Activated B cell treated with CpG ODN at 0.5 μM for 24 hours (primary cell): ENCODE data around the gene FSD2. TPM values are rescaled to one million over a fixed set of nuclear protein-coding genes. Genes with fewer than 3 reads are reported as not detected.
A peak's percentile ranks its signal among the peaks of the same experiment; 100 is the strongest.
"Not testable (repeated sequence)": the region's sequence is repeated elsewhere in the genome, so short reads cannot be mapped to it uniquely, and the experiment has no call there.

Experiments
- ATAC-seq: fragments of 200-7000 bp; cut with Tn5 transposase; one replicate; pipeline ENCODE4 v1.10.0; 2021; ENCODE audit warnings: low read depth, mild to moderate bottlenecking, moderate library complexity
- CTCF ChIA-PET: fragments of 350-600 bp; sonication (Branson Sonifier 250); formaldehyde crosslinking; loops from one replicate; lab custom pipeline; 2021; ENCODE audit warnings: antibody characterized with exemption; lab: Charles Lee
- POLR2A ChIA-PET: fragments of 350-600 bp; sonication (Branson Sonifier 250); formaldehyde crosslinking; loops from one replicate; lab custom pipeline; 2021; ENCODE audit warnings: antibody characterized with exemption; lab: Charles Lee
- DNase-seq: peaks from one replicate; pipeline ENCODE4 v3.0.0; 2022
- H3K27ac Mint-ChIP-seq: one replicate; pipeline ENCODE4 v1.8.0; 2020; ENCODE audit warnings: mixed read lengths
- H3K27me3 Mint-ChIP-seq: one replicate; pipeline ENCODE4 v1.8.0; 2021; ENCODE audit warnings: mixed read lengths
- H3K36me3 Mint-ChIP-seq: one replicate; pipeline ENCODE4 v1.8.0; 2021; ENCODE audit warnings: low read depth, mixed read lengths
- H3K4me1 Mint-ChIP-seq: one replicate; pipeline ENCODE4 v1.8.0; 2021; ENCODE audit warnings: mixed read lengths
- H3K4me3 Mint-ChIP-seq: one replicate; pipeline ENCODE4 v1.8.0; 2020; ENCODE audit warnings: mild to moderate bottlenecking, mixed read lengths
- H3K9me3 Mint-ChIP-seq: one replicate; pipeline ENCODE4 v1.8.0; 2020; ENCODE audit warnings: mixed read lengths
- intact Hi-C: fragments of 100-400 bp; cut with micrococcal nuclease; formaldehyde crosslinking; loops from one replicate; pipeline ENCODE4 v1.15.1; 2024
- total RNA-seq: library from RNA; stranded (reverse); gene quantifications from 2 replicates; pipeline ENCODE4 v1.2.3, GENCODE V29; 2022
- TF ChIP-seq, protein P1 (sequence below): fragments of 200-600 bp; IDR thresholded peaks from one replicate; pipeline ENCODE4 v1.8.0; 2022; ENCODE audit warnings: antibody characterized with exemption, mild to moderate bottlenecking

The FSD2 gene
- total RNA-seq, 1 donor from 2014 or later = not detected

DNA sequence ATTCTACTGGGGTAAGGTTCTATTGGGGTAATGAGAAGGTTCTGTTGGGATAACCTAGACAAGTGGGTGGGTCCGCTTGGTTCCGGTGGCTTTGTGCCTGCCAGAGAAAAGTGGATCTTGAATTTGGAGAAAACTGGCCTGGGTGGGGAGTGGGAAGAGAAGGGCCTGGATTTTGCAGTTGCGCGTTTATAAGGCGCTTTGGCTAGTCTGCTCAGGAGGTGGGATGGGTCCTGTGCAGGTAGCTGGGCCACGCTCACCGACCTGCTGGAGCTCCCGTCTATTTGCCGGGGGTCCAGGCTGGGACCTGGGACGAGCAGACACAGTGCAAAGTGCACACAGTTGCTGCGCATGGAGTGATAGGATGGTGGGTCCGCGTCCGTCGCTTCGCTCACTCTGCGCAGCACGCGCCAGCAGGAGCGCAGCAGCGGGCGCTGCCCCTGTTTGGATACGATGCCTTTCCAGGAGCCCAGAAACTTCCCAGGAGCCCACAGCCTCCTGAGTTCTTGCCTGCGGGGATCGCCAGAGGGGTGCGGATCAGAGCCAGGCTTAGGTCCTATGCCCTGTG lies 94.9 kb downstream of the FSD2 start:
- POLR2A ChIA-PET = no interaction called here
- H3K4me3 Mint-ChIP-seq = peak overlapping the region; percentile 5

DNA sequence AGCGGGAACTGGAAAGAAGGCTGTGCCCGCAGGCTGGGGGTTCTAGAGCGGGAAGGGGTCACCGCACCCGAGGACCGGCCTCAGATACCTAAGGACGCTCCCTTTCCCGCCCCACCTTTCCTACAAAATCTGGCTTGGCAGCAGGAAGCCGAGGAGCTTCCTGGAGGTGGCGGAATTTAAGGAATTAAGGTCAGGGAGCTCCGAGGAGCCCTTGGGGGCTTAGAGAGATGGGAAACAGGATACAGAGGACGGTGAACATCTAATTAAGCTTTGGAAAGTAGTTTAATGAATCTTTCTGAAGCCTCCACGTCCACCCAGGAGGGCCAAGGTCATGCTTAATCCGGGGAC lies 95.7 kb downstream of the FSD2 start:
- Mint-ChIP-seq H3K27me3 (peaks cover 29% of the 10 kb centered on the region), H3K27ac (no peak overlapping the region), H3K36me3 (no peaks in the 10 kb centered on the region), H3K4me1 (no peaks in the 10 kb centered on the region), H3K4me3 (peak overlapping the region; percentile 44), H3K9me3 (no peaks in the 10 kb centered on the region)
- DNase-seq (no peak), ATAC-seq (no peak)
- TF ChIP-seq, protein P1, sequence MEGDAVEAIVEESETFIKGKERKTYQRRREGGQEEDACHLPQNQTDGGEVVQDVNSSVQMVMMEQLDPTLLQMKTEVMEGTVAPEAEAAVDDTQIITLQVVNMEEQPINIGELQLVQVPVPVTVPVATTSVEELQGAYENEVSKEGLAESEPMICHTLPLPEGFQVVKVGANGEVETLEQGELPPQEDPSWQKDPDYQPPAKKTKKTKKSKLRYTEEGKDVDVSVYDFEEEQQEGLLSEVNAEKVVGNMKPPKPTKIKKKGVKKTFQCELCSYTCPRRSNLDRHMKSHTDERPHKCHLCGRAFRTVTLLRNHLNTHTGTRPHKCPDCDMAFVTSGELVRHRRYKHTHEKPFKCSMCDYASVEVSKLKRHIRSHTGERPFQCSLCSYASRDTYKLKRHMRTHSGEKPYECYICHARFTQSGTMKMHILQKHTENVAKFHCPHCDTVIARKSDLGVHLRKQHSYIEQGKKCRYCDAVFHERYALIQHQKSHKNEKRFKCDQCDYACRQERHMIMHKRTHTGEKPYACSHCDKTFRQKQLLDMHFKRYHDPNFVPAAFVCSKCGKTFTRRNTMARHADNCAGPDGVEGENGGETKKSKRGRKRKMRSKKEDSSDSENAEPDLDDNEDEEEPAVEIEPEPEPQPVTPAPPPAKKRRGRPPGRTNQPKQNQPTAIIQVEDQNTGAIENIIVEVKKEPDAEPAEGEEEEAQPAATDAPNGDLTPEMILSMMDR = no peak
- POLR2A ChIA-PET = no interaction called here
- CTCF ChIA-PET = no interaction called here
- intact Hi-C loops = no loop called here

More for the DNA sequence above, 94.9 kb downstream of the FSD2 start:
- intact Hi-C loops = no loop called here
- no peaks in the 10 kb centered on the region for H3K4me1 Mint-ChIP-seq
- no peak for DNase-seq
- no peak for ATAC-seq
- no peak overlapping the region for H3K27ac Mint-ChIP-seq
- peaks cover 32% of the 10 kb centered on the region for H3K27me3 Mint-ChIP-seq
- H3K36me3 Mint-ChIP-seq = no peaks in the 10 kb centered on the region
- CTCF ChIA-PET = no interaction called here
- TF ChIP-seq, protein P1 = no peak
- no peaks in the 10 kb centered on the region for H3K9me3 Mint-ChIP-seq

DNA sequence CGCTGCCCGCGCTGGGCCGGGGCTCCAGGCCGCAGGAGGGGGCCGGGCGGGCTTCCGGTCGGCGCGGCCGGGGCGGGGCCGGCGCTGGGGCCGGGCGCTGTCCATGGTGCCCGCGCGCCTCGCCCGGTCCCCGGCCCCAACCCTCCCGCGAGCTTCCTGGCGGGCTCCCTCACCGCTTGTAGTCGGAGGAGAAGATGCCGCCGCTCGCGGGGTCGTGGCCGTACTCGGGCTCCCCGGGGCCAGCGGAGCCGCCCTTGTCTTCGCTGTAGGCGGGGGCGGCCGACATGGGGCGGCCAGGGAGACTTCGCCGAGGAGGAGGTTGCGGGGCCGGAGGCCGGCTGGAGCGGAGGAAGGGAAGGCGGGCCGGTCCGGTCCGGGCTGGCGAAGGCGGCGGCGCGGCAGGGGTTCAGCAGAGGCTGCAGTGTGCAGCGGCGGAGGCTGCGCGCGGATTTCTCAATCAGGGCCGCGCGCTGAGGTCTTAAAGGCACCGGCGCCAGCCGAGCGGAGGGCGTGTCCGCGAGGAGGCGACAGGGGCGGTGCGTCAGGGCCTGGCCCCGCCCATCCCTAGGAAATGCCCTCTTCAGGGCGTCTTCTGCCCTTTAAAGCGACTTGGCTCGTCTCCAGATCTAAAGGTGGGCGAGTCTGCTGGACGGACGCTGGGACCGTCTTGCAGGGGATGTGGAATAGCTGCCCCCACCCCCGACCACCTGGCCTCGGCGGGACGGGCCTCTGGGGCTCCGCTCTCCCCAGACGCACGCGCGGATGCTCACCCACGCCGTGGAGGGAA lies 96.3 kb downstream of the FSD2 start, which contains the start of gene AP3B2:
Gene AP3B2, minus strand, starts transcription at position 455 of the 787 bp plus-strand sequence. Its CDS starts 169 bp downstream, at position 286.
- CTCF ChIA-PET = interaction anchor here (0.8 kb wide), 1 partner anchor 179 kb away, joined by 3 read pairs; no protein-coding TSS in a partner anchor
- no peak within 1 kb of the TSS for H3K27ac Mint-ChIP-seq

DNA sequence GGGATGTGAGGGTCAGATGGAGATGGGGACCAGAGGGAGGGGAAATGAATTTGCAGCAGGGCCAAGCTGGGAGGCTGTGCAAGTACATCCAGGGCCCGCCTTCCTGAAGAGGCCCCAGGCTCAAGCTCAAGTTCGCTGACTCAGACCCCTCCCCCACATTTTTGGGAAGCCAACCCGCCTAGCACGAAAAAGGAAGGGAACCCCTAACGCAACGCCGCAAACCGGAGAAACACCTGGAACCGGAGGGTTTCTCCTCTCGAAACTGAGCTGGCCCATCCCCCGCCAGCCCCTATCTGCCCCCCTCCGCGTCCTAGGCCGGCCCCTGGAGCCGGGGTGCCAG lies 96.8 kb downstream of the FSD2 start:
- TF ChIP-seq, protein P1 = no peak
- H3K4me3 Mint-ChIP-seq = no peak overlapping the region
- H3K4me1 Mint-ChIP-seq = no peaks in the 10 kb centered on the region
- intact Hi-C loops = loop anchor here (1.0 to 2.0 kb wide), 4 partner anchors 28 to 169 kb away; partner anchors contain the start of gene RPS17
- H3K27ac Mint-ChIP-seq = no peak overlapping the region
- ChIA-PET POLR2A (interaction anchor here (1.4 kb wide), 1 partner anchor 168 kb away, joined by 6 read pairs; the partner anchor contains the start of gene RPS17), CTCF (interaction anchor here (0.8 kb wide), 1 partner anchor 178 kb away, joined by 3 read pairs; no protein-coding TSS in a partner anchor)
- ATAC-seq = no peak
- peaks cover 29% of the 10 kb centered on the region for H3K27me3 Mint-ChIP-seq
- no peak for DNase-seq
- H3K9me3 Mint-ChIP-seq = no peaks in the 10 kb centered on the region
- H3K36me3 Mint-ChIP-seq = no peaks in the 10 kb centered on the region

More for the DNA sequence above, 96.3 kb downstream of the FSD2 start, which contains the start of gene AP3B2:
- Mint-ChIP-seq H3K4me3 (peak within 1 kb of the TSS; percentile 77), H3K27me3 (peaks cover 29% of the 10 kb centered on the region), H3K9me3 (no peaks in the 10 kb centered on the region), H3K36me3 (no peaks in the 10 kb centered on the region), H3K4me1 (no peaks in the 10 kb centered on the region)
- DNase-seq (peak; percentile 67), ATAC-seq (peak; percentile 93)
- intact Hi-C loops = loop anchor here (1.0 to 2.0 kb wide), 4 partner anchors 29 to 169 kb away; partner anchors contain the start of gene RPS17
- TF ChIP-seq, protein P1 = no peak
- POLR2A ChIA-PET = interaction anchor here (1.4 kb wide), 1 partner anchor 169 kb away, joined by 6 read pairs; the partner anchor contains the start of gene RPS17

DNA sequence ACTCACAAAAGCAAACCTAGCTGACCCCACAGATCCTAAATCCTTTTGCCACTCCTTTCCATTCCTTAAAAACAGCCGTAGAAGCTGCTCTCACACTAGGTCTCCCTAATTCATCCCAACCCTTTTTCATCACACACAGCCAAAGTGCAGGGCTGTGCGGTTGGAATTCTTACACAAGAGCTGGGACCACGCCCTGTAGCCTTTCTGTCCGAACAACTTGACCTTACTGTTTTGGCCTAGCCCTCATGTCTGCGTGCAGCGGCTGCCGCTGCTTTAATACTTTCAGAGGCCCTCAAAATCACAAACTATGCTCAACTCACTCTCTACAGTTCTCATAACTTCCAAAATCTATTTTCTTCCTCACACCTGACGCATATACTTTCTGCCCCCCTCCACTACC lies 100.0 kb downstream of the FSD2 start:
- H3K9me3 Mint-ChIP-seq, DNase-seq, CTCF ChIA-PET, H3K4me3 Mint-ChIP-seq, H3K27ac Mint-ChIP-seq, intact Hi-C loops, H3K36me3 Mint-ChIP-seq, ATAC-seq, H3K4me1 Mint-ChIP-seq, H3K27me3 Mint-ChIP-seq, POLR2A ChIA-PET: not testable (repeated sequence)

Other genes with a start within 250 kb of the FSD2 start
- not detected in 2 replicates for gene CPEB1, start 158.7 kb downstream of the FSD2 start, total RNA-seq
- 0.22 and 0.46 TPM in 2 replicates for gene AP3B2, start 96.2 kb downstream of the FSD2 start, total RNA-seq
- gene WHAMM, start 3.6 kb upstream of the FSD2 start, total RNA-seq = 17.7 and 18.7 TPM in 2 replicates
- gene HOMER2, start 146.7 kb upstream of the FSD2 start, total RNA-seq = 9.2 and 9.4 TPM in 2 replicates
- 23.4 and 24.7 TPM in 2 replicates for gene RAMAC, start 180.1 kb upstream of the FSD2 start, total RNA-seq
- gene C15orf40, start 205.6 kb upstream of the FSD2 start, total RNA-seq = 33.3 and 41.9 TPM in 2 replicates